AG04450 (cell line): Measurements from ENCODE around the gene DPP10. TPM values are rescaled to one million over a fixed set of nuclear protein-coding genes. Genes with fewer than 3 reads are reported as not detected.

Source experiments
- CTCF ChIA-PET: fragments of 300-600, 350-600 bp; formaldehyde crosslinking; extraction: SDS; loops from one replicate; lab custom pipeline; 2022; ENCODE audit warnings: antibody characterized with exemption, inconsistent platforms; lab: Charles Lee
- POLR2A ChIA-PET: fragments of 350-600 bp; formaldehyde crosslinking; extraction: SDS; loops from one replicate; lab custom pipeline; 2021; ENCODE audit warnings: antibody characterized with exemption, inconsistent platforms; lab: Yijun Ruan, JAX
- DNase-seq: peaks from one replicate; pipeline ENCODE4 v3.0.0-alpha.2; 2011; ENCODE audit warnings: low read depth, low spot score
- H3K27ac ChIP-seq: one replicate; pipeline ENCODE4 v1.5.1; 2012; ENCODE audit warnings: low read depth, low read length, control low read depth
- H3K27me3 ChIP-seq: one replicate; pipeline ENCODE4 v1.6.0; 2012; ENCODE audit warnings: low read length; ENCODE audit not compliant: control insufficient read depth, insufficient read depth
- H3K4me3 ChIP-seq: 2 replicates; pipeline ENCODE4 v1.5.1; 2011; ENCODE audit warnings: mild to moderate bottlenecking, low read depth, low read length, control low read depth
- H3K9me3 ChIP-seq: 2 replicates; pipeline ENCODE4 v1.5.1; 2012; ENCODE audit warnings: low read length; ENCODE audit not compliant: control insufficient read depth, insufficient read depth
- CTCF ChIP-seq: IDR thresholded peaks from 2 replicates; pipeline ENCODE4 v1.5.1; 2011; ENCODE audit warnings: low read depth, low read length, control low read depth, inconsistent platforms
- polyA plus RNA-seq: library from polyadenylated mRNA; depleted of rRNA; stranded (reverse); fragments of >200 nt; gene quantifications from 2 replicates; pipeline ENCODE4 v1.2.3, GENCODE V29; 2011

Gene DPP10
- polyA plus RNA-seq, 1 experiment: not detected

GRCh38 chr2:115034801-115035200 is 592.4 kb downstream of the DPP10 start:
- Histone ChIP-seq H3K9me3 (peaks cover 7% of the 10 kb centered on the region), H3K27me3 (no peaks in the 10 kb centered on the region), H3K4me3 (no peak overlapping the region), H3K27ac (no peak overlapping the region)
- no peak for TF ChIP-seq CTCF
- POLR2A ChIA-PET: no interaction called here
- CTCF ChIA-PET: no interaction called here
- no peak for DNase-seq

DNA sequence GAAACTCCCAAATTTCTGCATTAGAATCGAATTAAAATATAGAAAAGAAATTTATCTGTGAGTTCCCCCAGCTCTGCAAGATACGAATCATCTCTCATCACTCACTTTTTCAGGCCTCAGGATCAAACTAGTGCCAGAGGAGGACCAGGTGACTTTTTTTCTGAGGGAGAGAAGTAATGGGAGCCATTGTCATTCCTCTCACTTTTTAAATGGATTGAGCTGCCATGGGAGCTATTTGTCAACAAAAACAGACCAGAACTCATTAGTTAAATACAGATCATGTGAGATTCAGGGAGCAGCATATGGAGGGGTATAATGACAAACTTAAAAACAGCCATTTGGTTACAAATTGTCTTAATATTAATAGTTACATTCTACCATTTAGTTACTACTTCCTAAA is 594.4 kb downstream of the DPP10 start:
- Histone ChIP-seq H3K27me3 (no peaks in the 10 kb centered on the region), H3K27ac (no peak overlapping the region), H3K9me3 (peaks cover 13% of the 10 kb centered on the region), H3K4me3 (no peak overlapping the region)
- CTCF ChIA-PET: no interaction called here
- POLR2A ChIA-PET: no interaction called here
- DNase-seq: no peak
- TF ChIP-seq CTCF: no peak

DNA sequence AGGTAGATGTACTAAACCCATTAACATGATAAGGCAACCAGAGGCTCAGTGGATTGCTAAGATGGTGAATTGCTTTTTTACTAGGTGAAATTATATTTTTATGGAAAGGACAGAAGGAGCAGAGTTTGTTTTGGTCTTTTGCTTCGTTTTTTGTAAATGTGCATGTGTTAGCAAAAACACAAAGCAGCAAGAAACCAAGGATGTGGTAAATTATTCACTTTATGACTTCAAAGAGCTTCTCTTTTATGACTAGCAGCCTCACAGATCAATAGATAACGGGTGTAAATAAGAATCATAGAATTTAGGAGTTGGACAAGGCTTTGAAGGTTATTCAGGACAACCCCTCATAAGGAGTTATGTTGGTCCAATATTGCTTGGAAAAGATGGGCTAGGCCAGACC is 615.0 kb downstream of the DPP10 start:
- peaks cover 13% of the 10 kb centered on the region for H3K9me3 ChIP-seq
- CTCF ChIA-PET: no interaction called here
- POLR2A ChIA-PET: no interaction called here
- H3K27me3 ChIP-seq: no peaks in the 10 kb centered on the region
- no peak for TF ChIP-seq CTCF
- H3K4me3 ChIP-seq: no peak overlapping the region
- DNase-seq: no peak
- no peak overlapping the region for H3K27ac ChIP-seq

DNA sequence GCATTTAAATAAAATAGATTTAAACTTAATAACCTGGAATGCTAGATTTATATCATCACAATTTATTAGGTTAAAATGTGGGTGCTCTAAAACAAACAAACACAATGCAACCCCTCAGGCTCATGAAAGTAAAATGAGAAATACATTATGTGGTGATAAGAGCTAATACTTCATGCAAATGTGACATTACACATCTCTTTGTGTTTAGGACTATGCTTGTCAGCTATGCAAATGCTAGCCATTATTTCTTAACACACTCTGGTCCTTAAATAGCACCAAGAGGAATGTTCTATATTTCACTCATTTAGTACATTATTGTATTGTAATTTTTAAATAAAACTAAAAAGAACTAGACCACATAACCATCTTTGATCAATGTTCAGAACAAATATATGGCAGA is 627.6 kb downstream of the DPP10 start:
- POLR2A ChIA-PET: no interaction called here
- Histone ChIP-seq H3K27me3 (no peaks in the 10 kb centered on the region), H3K27ac (no peak overlapping the region), H3K4me3 (no peak overlapping the region), H3K9me3 (peaks cover 5% of the 10 kb centered on the region; the same call in 1 of the 2 replicates)
- no peak for DNase-seq
- CTCF ChIA-PET: no interaction called here
- no peak for TF ChIP-seq CTCF

- POLR2A ChIA-PET: no interaction called here
Observed at GRCh38 chr2:115071534-115071933, 629.1 kb downstream of the DPP10 start.

More at GRCh38 chr2:115071534-115071933, 629.1 kb downstream of the DPP10 start:
- peaks cover 5% of the 10 kb centered on the region; the same call in 1 of the 2 replicates for H3K9me3 ChIP-seq
- H3K27me3 ChIP-seq: no peaks in the 10 kb centered on the region
- no peak for TF ChIP-seq CTCF
- no peak overlapping the region for H3K4me3 ChIP-seq
- DNase-seq: no peak
- CTCF ChIA-PET: no interaction called here
- no peak overlapping the region for H3K27ac ChIP-seq
